GM18951 (cell line): ENCODE data around the gene AMZ1.

Experiments
- POLR2A ChIP-seq: IDR thresholded peaks from 4 replicates; pipeline ENCODE4 v1.6.1; 2011; ENCODE audit warnings: mild to moderate bottlenecking; ENCODE audit not compliant: insufficient read length, insufficient read depth; ENCODE audit errors: extremely low read depth
- in situ Hi-C: fragments of 300-500 bp; cut with MboI; formaldehyde crosslinking; loops from one replicate; pipeline ENCODE4 v1.12.0; 2022; ENCODE audit warnings: low sequenced_read_pairs, mixed read lengths, inconsistent platforms; ENCODE audit not compliant: unreplicated experiment

Gene AMZ1

DNA sequence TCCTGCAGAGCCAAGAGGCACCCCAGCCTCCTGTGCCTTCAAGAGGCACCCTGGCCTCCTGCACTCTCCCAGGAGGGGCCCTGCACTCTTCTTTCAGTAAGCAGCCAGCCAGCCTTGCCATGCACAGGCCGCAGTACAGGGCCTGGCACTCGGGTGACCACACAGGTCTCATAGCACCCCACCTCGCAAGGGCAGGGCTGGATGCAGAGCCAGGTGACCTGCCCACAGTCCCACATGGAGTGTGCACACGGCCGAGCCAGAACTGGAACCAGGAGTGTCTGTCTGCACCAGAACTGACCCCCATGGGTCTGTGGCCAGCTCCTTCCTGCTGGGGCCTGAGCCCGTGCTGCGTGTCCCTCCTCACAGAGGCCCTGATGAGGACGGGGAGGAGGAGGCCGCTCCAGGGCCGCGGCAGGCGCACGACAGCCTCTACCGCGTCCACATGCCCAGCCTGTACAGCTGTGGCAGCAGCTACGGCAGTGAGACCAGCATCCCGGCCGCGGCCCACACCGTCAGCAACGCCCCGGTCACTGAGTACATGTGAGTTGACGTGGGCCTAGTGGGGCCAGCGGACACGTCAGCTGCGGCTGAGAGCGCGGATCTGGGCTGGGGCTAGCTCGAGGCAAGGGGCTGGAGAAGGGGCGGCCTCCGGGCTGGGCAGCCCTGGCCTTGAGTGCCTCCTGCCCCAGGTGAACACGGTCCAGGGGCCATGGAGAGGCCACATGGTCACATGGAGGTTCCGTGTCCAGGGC is 29.9 kb upstream of the AMZ1 start:
- TF ChIP-seq POLR2A, result no peak
- in situ Hi-C loops, result no loop called here

DNA sequence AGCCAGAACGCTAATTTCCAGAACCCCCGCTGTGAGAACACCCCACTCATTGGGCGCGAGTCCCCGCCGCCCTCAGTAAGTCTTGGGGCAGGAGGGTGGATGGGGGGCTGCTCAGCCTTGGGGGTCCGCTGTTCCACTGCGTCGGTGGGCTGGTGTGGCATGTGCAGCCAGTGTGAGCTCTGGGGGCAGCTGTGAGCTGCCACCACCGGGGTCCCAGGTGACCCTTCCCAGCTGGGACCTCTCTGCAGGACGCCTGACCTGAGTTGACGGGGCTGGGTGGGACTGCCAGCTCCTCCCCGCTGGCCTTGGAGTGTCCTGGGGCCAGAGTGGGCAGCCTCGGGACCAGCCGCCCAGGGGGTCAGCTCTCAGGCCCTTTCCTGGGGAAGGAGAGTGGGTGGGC is 29.1 kb upstream of the AMZ1 start:
- no peak for TF ChIP-seq POLR2A
- in situ Hi-C loops, result no loop called here

DNA sequence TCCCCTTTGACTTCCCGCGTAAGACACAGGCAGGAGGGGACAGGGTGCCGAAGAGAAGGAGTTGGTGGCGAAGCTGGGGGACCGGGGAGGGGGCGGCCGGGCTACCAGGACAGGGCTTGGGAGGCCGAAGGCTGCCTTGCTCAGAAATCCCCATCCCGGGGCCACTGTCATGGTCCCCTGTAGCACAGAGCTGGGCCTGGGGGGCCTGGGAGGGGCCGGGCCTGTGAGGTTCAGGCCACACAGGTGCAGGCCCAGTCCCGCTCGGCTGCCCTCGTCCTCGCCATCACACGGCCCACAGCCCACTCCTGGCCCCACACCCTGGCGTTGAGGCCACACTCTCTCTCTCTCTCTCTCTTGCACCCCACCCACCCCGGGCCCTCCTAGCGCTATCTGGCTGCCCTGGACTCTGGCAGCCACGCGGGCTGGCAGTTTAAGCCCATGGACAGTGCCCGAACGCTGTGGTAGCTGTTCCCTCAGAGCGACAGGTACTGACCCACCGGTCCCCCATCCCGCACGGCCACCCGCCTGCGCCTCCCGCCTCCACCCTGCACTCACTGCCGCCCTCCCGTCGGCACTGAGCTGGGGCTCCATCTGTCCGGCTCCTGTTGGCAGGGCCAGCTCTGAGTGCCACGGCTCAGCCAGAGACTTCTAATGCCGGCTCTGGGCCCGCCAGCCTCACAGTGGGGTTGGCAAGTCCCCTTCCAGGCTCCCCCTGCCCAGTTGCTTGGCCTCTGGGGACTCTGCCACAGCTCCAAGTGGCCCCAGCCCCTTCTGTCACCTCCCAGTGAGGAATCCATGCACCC is 28.2 kb upstream of the AMZ1 start:
- in situ Hi-C loops, result no loop called here
- no peak for TF ChIP-seq POLR2A

DNA sequence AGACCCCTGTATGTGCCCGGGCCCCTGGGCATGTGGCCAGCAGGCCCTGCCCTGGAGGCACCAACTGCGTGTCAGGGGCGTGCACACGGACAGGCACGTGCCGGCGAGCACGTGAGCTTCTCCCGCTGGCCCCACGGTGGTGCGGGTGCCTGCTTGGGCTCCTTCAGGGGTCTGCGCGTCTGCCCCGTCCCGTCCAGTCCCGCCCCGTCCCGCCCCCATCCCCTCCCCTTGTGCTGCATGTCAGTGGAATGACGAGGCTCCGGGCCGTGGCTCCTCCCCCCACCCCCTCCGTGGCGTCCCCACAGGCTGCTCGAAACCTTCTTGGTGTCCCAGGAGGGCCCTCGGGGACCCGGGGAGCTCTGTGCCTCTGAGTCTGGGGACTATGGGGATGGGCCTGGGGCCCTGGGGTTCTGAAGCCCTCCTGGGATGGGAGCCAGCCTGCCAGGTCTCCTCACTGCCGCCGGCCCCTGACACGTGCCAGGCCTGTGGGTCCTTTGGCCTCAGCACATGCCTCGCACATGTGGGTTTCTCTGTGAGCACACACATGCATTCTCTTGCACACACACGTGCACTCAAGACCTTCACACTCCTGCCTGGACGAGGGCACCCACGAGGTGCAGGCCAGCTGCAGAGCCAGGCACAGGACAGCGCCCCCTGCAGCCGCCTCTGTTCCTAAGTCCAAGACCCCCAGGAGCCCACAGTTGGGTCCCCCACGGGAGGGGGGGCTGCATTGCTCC is 27.5 kb upstream of the AMZ1 start:
- TF ChIP-seq POLR2A, result no peak
- in situ Hi-C loops, result no loop called here

DNA sequence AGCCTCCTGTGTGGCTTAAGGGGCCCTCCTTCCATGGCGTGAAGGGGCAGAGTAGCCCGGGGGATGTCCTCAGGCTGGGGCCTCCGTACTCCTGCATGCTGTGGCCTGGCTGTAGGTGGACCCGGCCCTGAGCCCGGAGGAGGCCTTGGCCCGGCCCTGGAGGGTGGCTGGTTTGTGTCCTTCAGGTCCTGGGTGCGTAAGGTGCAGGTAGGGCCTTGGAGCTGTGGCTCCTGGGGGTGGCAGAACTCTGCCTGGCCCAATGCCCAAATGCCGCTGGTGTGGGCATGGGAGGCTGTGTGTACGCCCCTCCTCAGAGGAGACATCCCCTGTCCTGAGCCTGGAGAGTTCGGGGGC is 26.9 kb upstream of the AMZ1 start:
- no peak for TF ChIP-seq POLR2A
- in situ Hi-C loops, result no loop called here

DNA sequence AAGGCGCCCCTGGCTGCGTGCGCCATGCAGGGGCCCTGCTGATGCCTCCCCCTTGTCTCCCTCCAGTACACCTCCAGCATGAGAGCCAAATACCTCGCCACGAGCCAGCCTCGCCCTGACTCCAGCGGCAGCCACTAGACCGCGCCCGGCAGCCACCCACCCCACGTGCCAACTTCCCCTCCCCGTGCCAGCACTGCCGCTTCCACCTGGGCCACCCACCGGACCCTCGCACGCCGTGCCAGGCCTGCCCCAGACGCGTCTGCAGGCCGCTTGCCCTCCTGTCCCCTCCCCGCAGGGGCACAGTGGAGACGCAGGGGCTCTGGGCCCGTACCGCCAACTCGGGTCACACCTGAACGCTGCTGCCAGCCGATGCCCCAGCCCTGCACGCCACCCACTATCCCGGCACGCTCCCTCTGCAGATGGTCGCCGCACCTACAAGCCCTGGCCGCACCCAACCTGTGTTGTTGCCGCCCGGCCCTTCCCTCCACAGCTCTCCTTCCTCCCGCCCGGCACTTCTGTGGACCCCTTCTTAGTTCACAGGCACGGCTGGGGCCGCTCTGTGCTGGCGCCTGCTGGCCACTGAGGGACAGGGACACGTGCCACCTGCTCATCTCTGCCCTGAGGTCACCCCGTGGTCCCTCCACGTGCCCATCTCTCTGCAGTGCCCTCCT is 26.3 kb upstream of the AMZ1 start:
- in situ Hi-C loops, result no loop called here
- no peak for TF ChIP-seq POLR2A

DNA sequence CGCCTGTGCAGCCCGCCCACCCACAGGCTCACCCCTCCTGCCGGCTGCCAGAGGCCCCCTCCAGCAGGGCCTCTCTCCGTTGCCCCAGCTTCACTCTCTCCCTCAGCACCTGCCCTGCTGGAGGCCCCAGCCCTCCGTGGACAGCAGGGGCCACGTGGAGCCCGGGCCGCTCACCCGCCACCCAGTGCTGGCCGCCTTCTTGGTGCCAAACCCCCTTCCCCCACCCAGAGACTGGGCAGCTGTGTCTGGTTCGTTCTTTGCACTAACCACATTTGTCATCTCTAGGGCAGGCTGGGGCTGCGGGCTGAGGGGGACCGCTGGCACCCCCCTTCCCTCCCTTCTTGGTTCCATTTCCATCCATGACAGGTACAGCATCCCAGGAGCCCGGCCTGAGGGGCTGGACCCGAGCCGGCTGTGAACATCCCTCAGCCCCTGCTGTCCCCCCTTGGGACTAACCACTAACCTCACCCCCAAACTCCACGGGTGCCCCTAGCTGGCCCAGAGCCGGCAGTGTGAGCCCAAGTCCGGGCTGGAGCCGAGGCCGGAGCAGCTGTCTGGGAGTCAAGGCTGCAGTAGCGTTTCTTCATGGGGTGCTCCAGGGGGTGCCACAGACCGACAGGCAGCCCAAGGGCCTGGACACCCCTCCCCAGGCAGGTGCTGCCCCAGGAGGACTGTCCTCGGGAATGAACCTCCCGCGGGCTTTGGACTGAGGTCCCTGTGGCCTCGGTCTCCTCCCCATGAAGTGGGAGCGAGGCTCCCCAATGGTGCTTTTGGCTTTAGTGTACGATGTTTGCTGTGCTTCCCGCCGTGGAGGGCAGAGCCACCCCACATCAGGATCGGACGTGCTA is 25.5 kb upstream of the AMZ1 start:
- in situ Hi-C loops, result no loop called here
- TF ChIP-seq POLR2A, result no peak

DNA sequence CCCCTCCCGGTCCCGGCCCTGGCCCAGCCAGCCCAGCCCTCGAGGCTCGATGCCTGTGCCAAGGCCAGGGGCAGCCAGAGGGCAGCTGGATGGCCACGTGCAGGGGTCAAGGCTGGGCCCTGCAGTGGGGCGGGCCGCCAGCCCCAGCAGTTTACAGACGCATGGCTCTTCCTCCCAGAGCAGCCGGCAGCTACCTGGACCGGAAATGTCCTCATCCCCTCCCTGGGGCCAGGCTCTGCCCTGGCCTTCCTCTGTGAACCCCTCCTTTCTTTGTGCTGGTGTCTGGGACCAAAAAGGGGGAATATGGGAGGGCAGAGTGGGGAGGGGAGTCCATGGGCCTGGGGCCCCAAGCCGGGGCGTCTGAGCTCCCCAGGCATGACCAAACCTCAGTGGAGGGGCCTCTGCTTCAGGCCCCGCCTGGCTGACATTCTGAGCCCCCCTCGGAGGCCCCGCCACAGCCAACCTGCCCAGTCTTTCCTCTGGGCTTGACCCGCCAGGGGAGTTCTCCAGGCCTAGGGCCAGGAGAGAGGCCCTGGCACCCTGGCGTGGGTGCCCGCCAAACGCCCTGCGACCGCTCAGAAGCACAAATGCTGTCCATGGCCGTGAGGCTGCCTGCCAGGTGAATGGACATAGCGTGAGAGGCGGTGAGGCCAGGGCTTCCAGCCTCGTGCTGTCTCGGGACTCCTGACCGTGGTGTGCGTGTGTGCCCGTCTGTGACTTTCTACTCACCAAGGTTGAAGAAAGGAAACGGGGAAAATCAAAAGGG is 24.7 kb upstream of the AMZ1 start:
- in situ Hi-C loops, result no loop called here
- no peak for TF ChIP-seq POLR2A

DNA sequence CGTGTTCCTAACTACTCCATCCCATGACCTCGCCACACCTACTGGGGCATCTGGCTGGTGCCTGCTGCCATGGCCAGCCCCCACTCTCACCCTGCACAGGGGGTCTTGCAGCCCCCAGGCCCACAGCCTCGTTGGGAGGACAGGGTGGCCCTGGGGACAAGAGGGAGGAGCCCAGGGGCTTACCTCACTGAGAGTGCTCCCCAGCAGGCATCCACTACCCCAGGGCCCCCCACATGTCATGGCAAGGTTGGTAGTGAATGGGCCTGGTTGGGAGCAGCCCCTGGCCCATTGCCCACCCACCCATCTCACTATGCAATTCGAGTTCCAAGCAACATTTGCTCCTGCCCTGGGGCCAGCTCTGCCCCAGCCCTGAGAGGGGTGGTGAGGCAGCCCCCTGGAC is 24.0 kb upstream of the AMZ1 start:
- no peak for TF ChIP-seq POLR2A
- in situ Hi-C loops, result no loop called here

DNA sequence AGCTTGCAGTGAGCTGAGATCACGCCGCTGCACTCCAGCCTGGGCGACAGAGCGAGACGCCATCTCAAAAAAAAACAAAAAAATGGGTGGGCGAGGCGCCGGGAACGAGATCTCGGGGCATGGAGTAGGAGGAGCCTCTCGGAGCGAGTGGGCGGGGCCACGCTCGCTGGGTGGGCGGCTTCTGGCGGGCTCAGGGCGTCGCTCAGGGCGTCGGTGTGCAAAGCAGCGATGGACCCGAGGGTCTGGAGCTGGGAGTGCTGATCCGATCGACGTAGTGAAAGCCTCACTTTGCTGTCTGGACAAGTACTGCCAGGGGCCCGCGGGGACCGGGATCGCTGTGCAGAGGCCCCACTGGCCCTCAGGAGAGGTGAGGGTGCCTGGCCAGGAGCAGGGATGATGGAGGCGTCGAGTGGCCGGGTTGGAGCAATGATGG is 22.6 kb upstream of the AMZ1 start:
- TF ChIP-seq POLR2A, result no peak
- in situ Hi-C loops, result no loop called here

DNA sequence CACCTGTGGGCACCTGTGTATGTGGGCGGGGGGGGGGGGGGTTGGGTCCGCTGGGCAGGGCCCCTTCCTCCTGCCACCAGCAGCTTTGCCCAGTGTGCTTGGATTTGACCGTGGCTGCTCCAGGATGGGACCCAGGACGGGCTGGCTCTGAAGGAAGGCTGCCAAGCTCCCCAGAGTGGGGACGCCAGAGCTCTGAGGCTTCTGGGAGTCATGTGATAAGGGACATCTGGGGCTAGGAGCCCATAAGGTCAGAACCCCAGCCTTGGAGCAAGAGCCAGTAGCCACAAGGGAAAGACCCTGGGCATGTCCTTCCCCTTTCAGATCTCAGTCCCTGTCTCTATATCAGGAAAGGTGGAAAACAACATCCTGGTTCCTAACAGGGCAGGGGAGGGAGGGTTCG is 21.8 kb upstream of the AMZ1 start:
- in situ Hi-C loops, result no loop called here
- TF ChIP-seq POLR2A, result no peak

DNA sequence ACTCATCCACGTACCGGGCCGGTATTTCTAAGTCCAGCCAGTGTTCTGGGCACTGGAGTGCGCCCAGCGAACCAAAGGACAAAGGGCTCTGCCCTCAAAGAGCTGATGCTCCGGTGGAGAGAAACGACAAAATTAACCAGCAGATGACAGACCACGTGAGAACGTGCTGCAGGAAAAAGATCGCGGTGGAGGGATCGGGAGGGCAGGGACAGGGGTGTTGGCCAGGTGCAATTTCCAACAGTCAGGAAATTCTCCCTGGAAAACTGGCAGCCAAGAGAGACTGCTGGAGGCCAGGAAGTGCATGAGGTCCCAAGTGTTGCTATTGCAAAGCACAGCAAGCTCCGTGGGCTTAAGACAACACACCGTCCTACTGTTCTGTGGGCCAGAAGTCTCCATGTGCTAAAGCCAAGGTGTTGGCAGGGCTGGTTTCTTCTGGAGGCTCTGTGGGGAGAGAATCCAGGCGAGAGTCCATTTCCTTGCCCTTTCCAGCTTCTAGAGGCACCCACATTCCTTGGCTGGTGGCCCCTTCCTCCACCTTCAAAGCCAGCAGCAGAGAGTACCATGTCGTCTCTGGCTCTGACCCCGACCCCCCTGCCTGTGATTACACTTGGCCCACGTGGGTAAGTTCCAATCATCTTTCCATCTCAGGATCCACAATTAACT is 21.3 kb upstream of the AMZ1 start:
- no peak for TF ChIP-seq POLR2A
- in situ Hi-C loops, result no loop called here

DNA sequence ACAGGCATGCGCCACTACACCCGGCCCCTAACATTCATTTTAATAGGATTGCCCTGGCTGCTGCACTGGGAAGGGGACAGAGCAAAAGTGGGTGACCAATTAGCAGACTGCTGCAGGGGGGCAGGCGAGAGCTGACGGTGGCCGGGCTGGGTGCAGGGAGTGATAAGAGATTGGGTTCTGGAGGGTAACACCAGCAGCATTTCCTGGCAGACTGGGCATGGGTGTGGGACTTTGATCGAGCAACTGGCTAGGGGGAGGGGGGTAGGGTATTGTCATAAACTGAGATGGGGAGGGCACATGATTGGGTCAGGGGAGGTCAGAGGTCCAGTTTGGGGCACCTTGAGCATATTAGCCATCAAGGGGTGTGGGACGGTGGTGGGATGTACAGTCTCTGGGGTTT is 20.2 kb upstream of the AMZ1 start:
- TF ChIP-seq POLR2A, result no peak
- in situ Hi-C loops, result no loop called here
